Motor neuron (in vitro differentiated cells): ENCODE results near the gene LANCL2. TPM values are rescaled to one million over a fixed set of nuclear protein-coding genes. Genes with fewer than 3 reads are reported as not detected.
A peak's percentile ranks its signal among the peaks of the same experiment; 100 is the strongest.
"Not testable (repeated sequence)": the region's sequence is repeated elsewhere in the genome, so short reads cannot be mapped to it uniquely, and the experiment has no call there.

Experiments
- ATAC-seq, 8 experiments: fragments of 200-7000 bp; cut with Tn5 transposase; replicated peaks in 6 of 8; 2 replicates each; pipeline ENCODE4 v1.8.0; 2021; ENCODE audit warnings: mild to moderate bottlenecking in 8 of 8, moderate library complexity in 8 of 8
- H3K27ac ChIP-seq, 2 donors: fragments of 250-450 bp; sonication (Bioruptor Pico); 2 replicates each; pipeline ENCODE4 v1.9.0; 2021; ENCODE audit warnings: antibody characterized with exemption in 2 of 2, mild to moderate bottlenecking in 2 of 2, moderate library complexity in 1 of 2
- H3K4me1 ChIP-seq, 2 donors: fragments of 250-450 bp; sonication (Bioruptor Pico); replicated peaks in 1 of 2; 2 replicates each; pipeline ENCODE4 v1.6.1; 2021; ENCODE audit warnings: antibody characterized with exemption in 2 of 2, mild to moderate bottlenecking in 2 of 2, moderate library complexity in 1 of 2
- H3K4me3 ChIP-seq, 5 donors: fragments of 250-450 bp; sonication (Bioruptor Pico); 2 replicates each; pipeline ENCODE4 v1.9.0; 2021; ENCODE audit warnings: antibody characterized with exemption in 5 of 5, mild to moderate bottlenecking in 5 of 5, moderate library complexity in 4 of 5
- WGBS, 10 experiments: fragments of 450-650 bp; shearing (Covaris generic); methylation state at CpG; one replicate each; pipeline ENCODE4 v1.0.0; 2022; 5-methylcytosine and 5-hydroxymethylcytosine counted together
- in situ Hi-C, 9 experiments: fragments of 400-800 bp; cut with MboI; loops; one replicate each; pipeline ENCODE4 v1.15.0; 2021; ENCODE audit warnings: low sequenced_read_pairs in 9 of 9, low pct_unique_long_range_greater_than_20kb in 2 of 9; ENCODE audit not compliant: unreplicated experiment in 9 of 9
- total RNA-seq, 8 experiments: library from RNA; unstranded; fragments of 300-600 nt; gene quantifications; 2 replicates each; pipeline versions ENCODE4 v1.2.3 to v1.2.4, GENCODE V29; 2022

The LANCL2 gene
- total RNA-seq, 8 experiments from 2014 or later: 12.7 to 27.0 (median 16.7) TPM

DNA sequence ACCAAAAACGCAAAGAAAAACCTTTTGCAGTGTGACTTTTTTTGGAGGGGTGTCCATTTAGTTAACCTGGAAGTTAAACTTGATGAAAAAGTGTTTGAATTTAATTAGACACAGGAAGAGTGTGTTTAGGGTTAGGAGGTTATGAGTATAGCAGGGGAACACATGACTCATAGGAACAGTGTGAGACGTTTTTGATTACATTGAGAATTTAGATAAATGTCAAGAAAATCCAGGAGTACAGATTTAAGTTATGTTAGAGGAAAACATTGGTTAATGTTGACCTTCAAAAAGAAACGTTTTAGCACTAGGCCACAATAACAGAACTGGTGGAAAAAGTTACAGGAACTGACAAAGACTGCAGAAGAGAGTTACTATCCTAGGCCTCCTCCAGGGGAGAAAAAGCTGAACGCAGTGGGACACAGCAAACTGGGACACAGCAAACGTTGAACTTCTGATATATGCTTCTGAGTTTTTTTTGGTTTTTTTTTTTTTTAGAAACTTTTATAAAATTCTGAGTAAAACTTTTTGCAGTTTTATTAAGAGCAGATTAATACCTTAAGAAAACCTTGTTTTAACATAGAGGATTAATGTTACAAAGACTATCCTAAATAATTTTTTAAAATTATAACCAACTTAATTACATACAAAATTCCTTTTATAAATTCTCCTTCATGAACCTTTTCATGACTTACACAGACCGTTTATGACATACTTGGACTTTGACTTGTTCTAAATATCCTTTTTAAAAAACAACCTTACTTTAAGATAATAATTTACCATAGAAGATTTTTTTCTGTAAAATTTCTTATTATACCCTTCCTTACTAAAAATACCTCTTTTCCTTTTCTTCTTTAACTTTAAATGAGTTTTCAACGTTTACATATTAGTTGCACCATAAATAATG lies 22.2 kb downstream of the LANCL2 start:
- in situ Hi-C loops: no loop called here
- H3K4me1 ChIP-seq: peaks cover 3% of the 10 kb centered on the region in 2 donors
- ATAC-seq: no peak
- H3K4me3 ChIP-seq: no peak overlapping the region
- H3K27ac ChIP-seq: no peak overlapping the region
- WGBS, 10 experiments: 65 to 89% (median 76%) methylated on average over 3 to 7 of the region's 7 CpGs

DNA sequence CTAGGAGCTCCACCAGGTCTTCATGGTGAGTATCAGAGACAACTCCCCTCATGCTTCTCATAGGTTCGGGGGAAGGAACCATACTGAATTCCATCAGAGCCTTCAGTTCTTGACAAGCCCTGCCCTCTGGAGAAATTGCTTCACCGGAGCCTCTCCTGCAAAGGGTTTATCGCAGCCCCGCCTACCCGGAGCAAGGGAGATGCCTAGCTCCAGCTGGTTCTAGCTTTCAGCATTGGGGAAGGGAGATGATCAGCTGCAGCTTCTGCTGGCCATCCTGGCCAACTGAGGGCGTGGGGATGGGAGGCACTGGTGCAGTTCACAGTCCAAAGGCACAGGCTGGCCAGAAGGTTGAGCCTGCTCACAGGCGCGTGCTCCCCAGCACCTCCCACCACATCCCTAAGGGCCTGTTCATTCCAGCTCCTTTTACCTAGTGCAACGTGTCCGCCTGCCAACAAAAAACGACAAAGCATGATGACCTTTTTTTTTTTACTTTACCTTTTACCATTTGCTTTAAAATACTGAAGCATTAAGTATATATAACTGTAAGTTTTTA lies 31.2 kb downstream of the LANCL2 start:
- WGBS, 10 experiments: 78 to 94% (median 87%) methylated on average over 2 to 6 of the region's 11 CpGs; no CpG with 5 or more reads in 4 of the 10 experiments
- Histone ChIP-seq H3K27ac (no peak overlapping the region), H3K4me1 (no peaks in the 10 kb centered on the region), H3K4me3 (no peak overlapping the region)
- in situ Hi-C loops: no loop called here
- ATAC-seq: peak in 2 of 8 experiments; percentile 68 to 99

DNA sequence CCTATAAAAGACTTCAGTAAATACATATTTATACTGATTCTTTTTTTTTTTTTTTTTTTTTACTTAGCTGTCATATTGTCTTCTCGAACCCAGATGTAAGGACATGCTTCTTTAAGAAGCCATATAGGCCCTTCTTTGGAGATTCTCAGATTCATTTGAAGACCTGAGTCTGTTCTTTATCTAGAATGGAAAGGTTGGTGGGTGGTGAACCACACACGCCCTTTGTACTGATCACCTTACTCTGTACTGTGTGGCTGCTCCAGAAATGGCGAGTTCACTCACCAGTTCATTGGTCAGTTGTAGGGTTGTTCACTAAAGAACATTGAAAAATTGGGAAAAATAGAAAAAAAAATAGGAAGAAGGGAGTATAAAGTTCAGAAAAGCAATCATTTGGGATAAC lies 32.5 kb downstream of the LANCL2 start:
- Histone ChIP-seq H3K4me1 (no peaks in the 10 kb centered on the region), H3K4me3 (no peak overlapping the region), H3K27ac (no peak overlapping the region)
- ATAC-seq: no peak
- in situ Hi-C loops: no loop called here
- 77 to 100% (median 98%) methylated on average over 1 to 3 of the region's 3 CpGs for WGBS, 10 experiments

DNA sequence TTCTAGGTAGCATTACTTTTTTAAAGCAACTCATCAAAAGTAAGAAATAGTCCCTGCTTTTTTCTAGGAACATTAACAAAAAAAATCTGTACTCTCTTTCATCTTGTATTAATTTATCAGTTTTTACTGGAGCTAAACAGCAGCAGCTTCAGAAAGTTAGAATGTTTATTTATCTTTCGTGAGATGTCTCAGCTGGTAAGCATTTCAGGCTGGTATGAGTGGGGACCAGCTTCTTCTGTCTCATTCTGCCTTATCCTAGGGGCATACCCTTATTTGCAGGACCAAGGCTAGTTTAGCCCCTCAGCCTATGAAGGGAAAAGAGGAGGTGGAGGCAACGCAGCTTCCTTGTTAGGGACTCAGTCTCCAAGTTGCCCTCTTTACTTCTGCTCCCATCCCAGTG lies 35.1 kb downstream of the LANCL2 start:
- Histone ChIP-seq H3K4me3 (no peak overlapping the region), H3K4me1 (no peaks in the 10 kb centered on the region), H3K27ac (no peak overlapping the region)
- in situ Hi-C loops: loop anchor here in 5 of 9 experiments (25.0 kb wide), 2 partner anchors 113 to 613 kb away; no protein-coding TSS in a partner anchor
- WGBS, 10 experiments: 50 to 100% (median 100%) methylated on average over 1 to 2 of the region's 2 CpGs; no CpG with 5 or more reads in 2 of the 10 experiments
- ATAC-seq: no peak

DNA sequence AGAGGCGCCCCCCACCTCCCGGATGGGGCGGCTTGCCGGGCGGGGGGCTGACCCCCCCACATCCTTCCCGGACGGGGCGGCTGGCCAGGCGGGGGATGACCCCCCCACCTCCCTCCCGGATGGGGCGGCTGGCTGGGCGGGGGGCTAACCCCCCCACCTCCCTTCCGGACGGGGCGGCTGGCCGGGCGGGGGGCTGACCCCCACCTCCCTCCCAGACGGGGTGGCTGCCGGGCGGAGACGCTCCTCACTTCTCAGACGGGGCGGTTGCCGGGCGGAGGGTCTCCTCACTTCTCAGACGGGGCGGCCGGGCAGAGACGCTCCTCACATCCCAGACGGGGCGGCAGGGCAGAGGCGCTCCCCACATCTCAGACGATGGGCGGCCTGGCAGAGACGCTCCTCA lies 37.4 kb downstream of the LANCL2 start:
- in situ Hi-C loops: loop anchor here in 5 of 9 experiments (25.0 kb wide), 2 partner anchors 115 to 615 kb away; no protein-coding TSS in a partner anchor
- ATAC-seq, H3K4me3 ChIP-seq, H3K4me1 ChIP-seq, H3K27ac ChIP-seq: not testable (repeated sequence)
- WGBS, 10 experiments: no CpG with 5 or more reads among the region's 35 CpGs

DNA sequence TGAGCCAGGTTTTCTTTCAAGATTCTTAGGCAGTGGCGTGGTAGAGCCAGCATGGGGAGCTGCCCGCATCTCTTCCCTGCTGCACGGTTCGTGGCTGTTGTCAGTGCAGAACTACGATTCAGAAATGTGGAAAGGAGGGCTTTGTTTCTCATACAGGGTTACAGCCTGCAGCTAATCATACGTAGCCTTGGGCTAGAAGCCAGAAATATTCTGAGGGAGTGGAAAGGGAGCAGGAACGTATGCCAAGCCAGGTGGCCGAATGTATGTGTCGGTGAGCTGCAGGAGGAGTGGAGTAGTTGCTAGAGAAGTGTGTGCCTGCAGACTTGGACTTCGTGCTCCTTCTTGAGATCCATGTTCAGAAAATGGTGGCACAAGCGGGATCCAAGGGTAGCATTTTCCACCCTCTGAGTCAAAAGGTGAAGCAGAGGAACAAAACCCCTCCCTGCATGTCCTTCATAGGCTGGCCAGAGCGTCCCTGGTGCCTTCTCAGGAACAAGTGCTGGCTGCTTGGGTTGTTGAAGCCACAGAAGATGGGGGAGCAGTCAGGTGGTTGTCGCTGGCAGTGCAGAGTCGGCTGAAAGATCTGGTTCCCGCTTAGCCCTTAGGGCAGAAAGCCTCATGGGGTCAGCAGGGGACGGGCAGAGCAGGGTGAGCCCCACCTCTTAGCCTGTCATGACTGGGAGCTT lies 40.9 kb downstream of the LANCL2 start:
- no peaks in the 10 kb centered on the region for H3K4me1 ChIP-seq
- H3K4me3 ChIP-seq: no peak overlapping the region
- WGBS, 10 experiments: 77 to 95% (median 89%) methylated on average over 2 to 12 of the region's 16 CpGs; no CpG with 5 or more reads in 2 of the 10 experiments
- no peak overlapping the region for H3K27ac ChIP-seq
- ATAC-seq: no peak
- in situ Hi-C loops: loop anchor here in 5 of 9 experiments (25.0 kb wide), 2 partner anchors 119 to 619 kb away; no protein-coding TSS in a partner anchor

DNA sequence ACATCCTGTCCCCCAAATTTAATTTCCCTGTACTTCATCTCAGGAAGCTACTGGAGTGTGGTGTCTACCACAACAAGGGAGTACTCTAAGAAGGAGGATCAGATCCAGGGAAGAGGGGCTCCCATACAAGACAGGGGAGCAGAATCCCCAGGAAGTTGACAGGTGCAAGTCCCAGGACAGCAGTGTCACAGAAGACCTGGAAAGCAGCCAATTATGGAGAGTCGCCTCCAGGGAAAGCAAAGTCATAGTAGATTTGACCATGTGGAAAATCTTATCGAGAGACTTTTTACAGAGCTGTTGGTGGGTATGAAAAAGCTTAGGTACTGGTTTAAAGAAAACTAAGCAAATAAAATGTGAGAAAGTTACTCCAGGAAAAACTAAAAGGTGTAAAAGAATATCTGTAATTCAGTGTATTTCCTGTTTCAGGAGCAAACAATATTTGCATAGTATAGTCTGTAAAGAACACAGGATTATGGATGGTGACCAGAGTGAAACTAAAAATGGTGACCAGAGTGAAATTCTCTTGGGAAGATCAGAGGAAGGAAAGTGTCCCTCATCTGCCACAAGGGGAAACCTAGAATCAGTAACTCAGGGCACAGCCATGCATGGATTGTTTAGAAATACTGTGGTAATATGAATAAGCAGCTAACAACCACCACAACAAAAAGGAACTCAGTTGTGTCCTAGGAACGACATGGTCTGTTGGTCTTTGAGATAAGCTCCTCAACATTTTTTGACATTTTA lies 44.5 kb downstream of the LANCL2 start:
- no peak overlapping the region for H3K27ac ChIP-seq
- no peaks in the 10 kb centered on the region for H3K4me1 ChIP-seq
- ATAC-seq: peak in 3 of 8 experiments; percentile 39 to 64 (median 56)
- H3K4me3 ChIP-seq: no peak overlapping the region
- WGBS, 10 experiments: 60 to 100% (median 81%) methylated on average over 1 to 3 of the region's 3 CpGs
- in situ Hi-C loops: loop anchor here in 7 of 9 experiments (10.0 to 25.0 kb wide), 4 partner anchors 122 to 622 kb away; no protein-coding TSS in a partner anchor

DNA sequence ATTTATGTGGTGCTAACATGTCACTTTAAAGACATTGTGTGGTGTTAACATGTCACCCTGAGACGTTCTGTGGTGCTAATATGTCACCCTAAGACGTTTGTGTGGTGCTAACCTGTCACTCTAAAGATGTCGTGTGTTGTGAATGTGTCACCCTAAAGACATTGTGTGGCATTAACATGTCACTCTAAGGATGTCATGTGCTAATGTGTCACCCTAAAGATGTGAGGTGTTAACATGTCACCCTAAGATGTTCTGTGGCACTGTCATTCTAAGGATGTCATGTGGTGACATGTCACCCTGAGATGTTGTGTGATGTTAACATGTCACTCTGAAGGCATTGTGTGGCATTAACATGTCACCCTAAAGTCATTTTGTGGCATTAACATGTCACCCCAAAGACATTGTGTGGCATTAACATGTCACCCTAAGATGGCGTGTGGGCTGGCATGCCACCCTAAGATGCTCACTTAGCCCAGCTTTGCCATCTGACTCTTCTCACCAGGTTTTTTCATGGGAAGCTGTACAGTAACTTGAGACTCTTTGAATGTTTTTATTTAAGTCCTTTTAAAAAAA lies 45.6 kb downstream of the LANCL2 start:
- H3K4me1 ChIP-seq: no peaks in the 10 kb centered on the region
- no peak overlapping the region for H3K27ac ChIP-seq
- in situ Hi-C loops: loop anchor here in 7 of 9 experiments (10.0 to 25.0 kb wide), 4 partner anchors 123 to 623 kb away; no protein-coding TSS in a partner anchor
- WGBS, 10 experiments: 42 to 100% (median 82%) methylated on average over 1 to 3 of the region's 4 CpGs; no CpG with 5 or more reads in 6 of the 10 experiments
- ATAC-seq: no peak
- no peak overlapping the region for H3K4me3 ChIP-seq

DNA sequence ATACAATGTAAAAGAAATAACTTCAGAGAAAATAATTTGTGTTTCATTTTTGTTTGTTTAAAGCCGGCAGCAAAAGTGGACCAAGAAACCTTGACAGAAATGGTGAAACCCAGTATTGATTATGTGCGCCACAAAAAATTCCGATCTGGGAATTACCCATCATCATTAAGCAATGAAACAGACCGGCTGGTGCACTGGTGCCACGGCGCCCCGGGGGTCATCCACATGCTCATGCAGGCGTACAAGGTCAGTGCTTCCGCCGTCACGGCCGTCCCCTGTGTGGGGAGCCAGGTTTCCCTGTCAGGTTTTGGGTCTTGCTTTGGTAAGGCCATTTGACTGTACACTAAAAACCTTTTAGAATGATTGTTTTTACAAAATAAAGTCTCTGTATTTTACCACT lies 46.7 kb downstream of the LANCL2 start:
- 86 to 100% (median 96%) methylated on average over 2 to 12 of the region's 12 CpGs; no CpG with 5 or more reads in 1 of the 10 experiments for WGBS, 10 experiments
- no peaks in the 10 kb centered on the region for H3K4me1 ChIP-seq
- no peak for ATAC-seq
- no peak overlapping the region for H3K4me3 ChIP-seq
- in situ Hi-C loops: loop anchor here in 7 of 9 experiments (10.0 to 25.0 kb wide), 4 partner anchors 125 to 625 kb away; no protein-coding TSS in a partner anchor
- H3K27ac ChIP-seq: no peak overlapping the region

DNA sequence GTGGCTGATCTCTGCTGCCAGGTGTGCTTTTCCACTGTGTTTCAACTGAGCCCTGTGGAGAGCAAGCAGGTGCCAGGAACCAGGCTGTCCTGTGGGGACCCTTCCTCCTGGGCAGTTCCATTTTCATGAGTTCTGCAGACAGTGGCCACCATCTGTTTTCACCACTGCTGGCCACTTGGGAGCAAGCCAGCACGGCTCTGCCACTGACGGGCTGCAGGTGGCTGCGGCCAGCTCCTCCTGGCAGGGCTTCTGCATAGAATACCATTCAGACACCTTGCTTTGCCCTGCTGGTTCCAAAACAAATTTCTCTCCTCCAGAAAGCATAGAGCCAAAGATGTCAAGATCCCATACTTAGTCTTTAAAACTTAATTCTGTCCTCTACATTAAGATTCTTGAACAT lies 48.3 kb downstream of the LANCL2 start:
- no peak overlapping the region for H3K27ac ChIP-seq
- in situ Hi-C loops: loop anchor here in 7 of 9 experiments (10.0 to 25.0 kb wide), 4 partner anchors 126 to 626 kb away; no protein-coding TSS in a partner anchor
- no peak overlapping the region for H3K4me3 ChIP-seq
- WGBS, 10 experiments: 40 to 88% (median 76%) methylated on average over 1 to 3 of the region's 3 CpGs; no CpG with 5 or more reads in 4 of the 10 experiments
- H3K4me1 ChIP-seq: no peaks in the 10 kb centered on the region
- no peak for ATAC-seq

DNA sequence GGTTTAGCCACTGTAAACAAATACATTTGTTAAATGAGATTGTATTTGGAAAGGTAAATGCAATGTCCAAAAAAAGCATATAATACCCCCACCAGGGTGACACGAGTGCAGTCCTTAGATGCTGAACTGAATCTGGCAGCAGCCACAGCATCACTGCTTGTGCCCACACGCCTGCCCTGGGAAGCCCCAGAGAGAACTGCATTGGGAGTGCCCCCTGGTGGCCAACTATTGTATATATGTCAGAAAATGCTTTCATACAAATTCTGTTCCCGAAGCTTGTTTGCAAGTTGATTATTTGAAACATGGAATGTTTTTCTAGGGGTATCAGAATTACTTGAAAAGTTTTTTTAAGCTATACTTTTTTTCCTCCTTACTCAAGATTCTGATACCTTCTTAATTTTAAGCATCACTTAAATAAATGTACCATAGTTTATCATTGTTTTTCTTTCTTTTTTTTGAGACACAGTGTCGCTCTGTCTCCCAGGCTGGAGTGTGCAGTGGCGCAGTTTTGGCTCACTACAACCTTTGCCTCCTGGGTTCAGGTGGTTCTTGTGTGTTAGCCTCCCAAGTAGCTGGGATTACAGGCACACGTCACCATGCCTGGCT lies 50.1 kb downstream of the LANCL2 start:
- Histone ChIP-seq H3K4me1 (peaks cover 1 to 2% of the 10 kb centered on the region in 2 donors), H3K27ac (no peak overlapping the region), H3K4me3 (no peak overlapping the region)
- in situ Hi-C loops: loop anchor here in 7 of 9 experiments (10.0 to 25.0 kb wide), 4 partner anchors 128 to 628 kb away; no protein-coding TSS in a partner anchor
- ATAC-seq: peak; percentile 70 to 91 (median 79)
- 34 to 65% (median 52%) methylated on average over 1 to 6 of the region's 6 CpGs for WGBS, 10 experiments
